ENCODE data around the gene LRRC15.

GRCh38 chr3:194386648-194387047 lies 17.1 kb upstream of the LRRC15 start:
- TF ChIP-seq, protein P1, sequence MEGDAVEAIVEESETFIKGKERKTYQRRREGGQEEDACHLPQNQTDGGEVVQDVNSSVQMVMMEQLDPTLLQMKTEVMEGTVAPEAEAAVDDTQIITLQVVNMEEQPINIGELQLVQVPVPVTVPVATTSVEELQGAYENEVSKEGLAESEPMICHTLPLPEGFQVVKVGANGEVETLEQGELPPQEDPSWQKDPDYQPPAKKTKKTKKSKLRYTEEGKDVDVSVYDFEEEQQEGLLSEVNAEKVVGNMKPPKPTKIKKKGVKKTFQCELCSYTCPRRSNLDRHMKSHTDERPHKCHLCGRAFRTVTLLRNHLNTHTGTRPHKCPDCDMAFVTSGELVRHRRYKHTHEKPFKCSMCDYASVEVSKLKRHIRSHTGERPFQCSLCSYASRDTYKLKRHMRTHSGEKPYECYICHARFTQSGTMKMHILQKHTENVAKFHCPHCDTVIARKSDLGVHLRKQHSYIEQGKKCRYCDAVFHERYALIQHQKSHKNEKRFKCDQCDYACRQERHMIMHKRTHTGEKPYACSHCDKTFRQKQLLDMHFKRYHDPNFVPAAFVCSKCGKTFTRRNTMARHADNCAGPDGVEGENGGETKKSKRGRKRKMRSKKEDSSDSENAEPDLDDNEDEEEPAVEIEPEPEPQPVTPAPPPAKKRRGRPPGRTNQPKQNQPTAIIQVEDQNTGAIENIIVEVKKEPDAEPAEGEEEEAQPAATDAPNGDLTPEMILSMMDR (IDR thresholded peaks at IDR 0.05; ENCODE audit: poor library complexity): no peak
- TF ChIP-seq EZH2 (IDR thresholded peaks at IDR 0.05; ENCODE audit: borderline replicate concordance): no peak

Data from hepatocyte (in vitro differentiated cells).